ENCODE data around the gene SLC19A1.

Gene SLC19A1

GRCh38 chr21:45521241-45521640 lies 21.0 kb downstream of the SLC19A1 start:
- H3K4me3 ChIP-seq (ENCODE audit: control insufficient read depth, low read depth, low read length): no peak overlapping the region
- DNase-seq (ENCODE audit: low read depth): no peak
- TF ChIP-seq CTCF (conservative IDR thresholded peaks at IDR 0.05; ENCODE audit: control insufficient read depth, insufficient read depth, low read depth, low read length): no peak

GRCh38 chr21:45519182-45519581 lies 23.1 kb downstream of the SLC19A1 start:
- DNase-seq (ENCODE audit: low read depth): no peak
- no peak for TF ChIP-seq CTCF (conservative IDR thresholded peaks at IDR 0.05; ENCODE audit: control insufficient read depth, insufficient read depth, low read depth, low read length)
- H3K4me3 ChIP-seq (ENCODE audit: control insufficient read depth, low read depth, low read length): no peak overlapping the region

- no peak overlapping the region for H3K4me3 ChIP-seq (ENCODE audit: control insufficient read depth, low read depth, low read length)
- no peak for TF ChIP-seq CTCF (conservative IDR thresholded peaks at IDR 0.05; ENCODE audit: control insufficient read depth, insufficient read depth, low read depth, low read length)
- no peak for DNase-seq (ENCODE audit: low read depth)
Observed at GRCh38 chr21:45518742-45519141, 23.5 kb downstream of the SLC19A1 start.

- TF ChIP-seq CTCF (conservative IDR thresholded peaks at IDR 0.05; ENCODE audit: control insufficient read depth, insufficient read depth, low read depth, low read length): no peak
- no peak overlapping the region for H3K4me3 ChIP-seq (ENCODE audit: control insufficient read depth, low read depth, low read length)
- DNase-seq (ENCODE audit: low read depth): peak; percentile 12
Observed at GRCh38 chr21:45517249-45518065, 24.8 kb downstream of the SLC19A1 start.

- TF ChIP-seq CTCF (conservative IDR thresholded peaks at IDR 0.05; ENCODE audit: control insufficient read depth, insufficient read depth, low read depth, low read length): no peak
- DNase-seq (ENCODE audit: low read depth): no peak
- H3K4me3 ChIP-seq (ENCODE audit: control insufficient read depth, low read depth, low read length): no peak overlapping the region
Observed at GRCh38 chr21:45516671-45517151, 25.5 kb downstream of the SLC19A1 start.

GRCh38 chr21:45516071-45516670 lies 26.1 kb downstream of the SLC19A1 start:
- TF ChIP-seq CTCF (conservative IDR thresholded peaks at IDR 0.05; ENCODE audit: control insufficient read depth, insufficient read depth, low read depth, low read length): no peak
- DNase-seq (ENCODE audit: low read depth): no peak

More at GRCh38 chr21:45516071-45516670, 26.1 kb downstream of the SLC19A1 start:
- no peak overlapping the region for H3K4me3 ChIP-seq (ENCODE audit: control insufficient read depth, low read depth, low read length)

All from fibroblast of mammary gland (primary cell).